ENCODE measurements around the gene SCTR.

Gene SCTR

GRCh38 chr2:119402645-119403560, 121.4 kb downstream of the SCTR start:
- no peak for DNase-seq

GRCh38 chr2:119402106-119402505, 122.2 kb downstream of the SCTR start:
- DNase-seq = no peak

GRCh38 chr2:119397196-119397595, 127.1 kb downstream of the SCTR start:
- DNase-seq = no peak

- no peak for DNase-seq
These were observed 130.1 kb downstream of the SCTR start for GRCh38 chr2:119393971-119394748.
